HG03060 (cell line): ENCODE data around the gene SLC26A3.
"Not testable (repeated sequence)": the region's sequence is repeated elsewhere in the genome, so short reads cannot be mapped to it uniquely, and the experiment has no call there.

Source experiments
- ATAC-seq: cut with Tn5 transposase; IDR thresholded peaks from one replicate; pipeline ENCODE4 v1.9.1; 2021; ENCODE audit warnings: low read depth, moderate number of reproducible peaks; ENCODE audit not compliant: unreplicated experiment

The SLC26A3 gene

GRCh38 chr7:107803009-107803610, at the start of gene SLC26A3:
TSS of gene SLC26A3 (minus strand) at chr7:107803223. CDS start at chr7:107794509, 8,714 bp downstream.
- no peak for ATAC-seq

- ATAC-seq, result no peak
Observed at GRCh38 chr7:107850643-107851042, 47.6 kb upstream of the SLC26A3 start.

- ATAC-seq, result no peak
Observed at GRCh38 chr7:107850216-107850615, 47.2 kb upstream of the SLC26A3 start.

GRCh38 chr7:107848211-107848610, 45.2 kb upstream of the SLC26A3 start:
- not testable (repeated sequence) for ATAC-seq

- not testable (repeated sequence) for ATAC-seq
Observed at GRCh38 chr7:107847836-107848175, 44.8 kb upstream of the SLC26A3 start.

GRCh38 chr7:107847168-107847835, 44.3 kb upstream of the SLC26A3 start:
- ATAC-seq, result no peak

GRCh38 chr7:107846324-107846723, 43.3 kb upstream of the SLC26A3 start:
- no peak for ATAC-seq

GRCh38 chr7:107843184-107843583, 40.2 kb upstream of the SLC26A3 start:
- no peak for ATAC-seq

GRCh38 chr7:107842213-107842612, 39.2 kb upstream of the SLC26A3 start:
- ATAC-seq, result no peak

- ATAC-seq, result no peak
Observed at GRCh38 chr7:107838816-107839565, 36.0 kb upstream of the SLC26A3 start.

- no peak for ATAC-seq
Observed at GRCh38 chr7:107838024-107838601, 35.1 kb upstream of the SLC26A3 start.

GRCh38 chr7:107837145-107837512, 34.1 kb upstream of the SLC26A3 start:
- ATAC-seq, result no peak

GRCh38 chr7:107836237-107837144, 33.5 kb upstream of the SLC26A3 start:
- ATAC-seq, result no peak

GRCh38 chr7:107834401-107834800, 31.4 kb upstream of the SLC26A3 start:
- no peak for ATAC-seq

GRCh38 chr7:107833684-107834106, 30.7 kb upstream of the SLC26A3 start:
- ATAC-seq, result no peak

GRCh38 chr7:107830420-107830819, 27.4 kb upstream of the SLC26A3 start:
- no peak for ATAC-seq

GRCh38 chr7:107828540-107828939, 25.5 kb upstream of the SLC26A3 start:
- ATAC-seq, result no peak

- ATAC-seq, result no peak
Observed at GRCh38 chr7:107827501-107827900, 24.5 kb upstream of the SLC26A3 start.

GRCh38 chr7:107826451-107826850, 23.4 kb upstream of the SLC26A3 start:
- ATAC-seq, result no peak

- ATAC-seq, result no peak
Observed at GRCh38 chr7:107824858-107825257, 21.8 kb upstream of the SLC26A3 start.
